ENCODE data around the gene SCTR.

Gene SCTR

DNA sequence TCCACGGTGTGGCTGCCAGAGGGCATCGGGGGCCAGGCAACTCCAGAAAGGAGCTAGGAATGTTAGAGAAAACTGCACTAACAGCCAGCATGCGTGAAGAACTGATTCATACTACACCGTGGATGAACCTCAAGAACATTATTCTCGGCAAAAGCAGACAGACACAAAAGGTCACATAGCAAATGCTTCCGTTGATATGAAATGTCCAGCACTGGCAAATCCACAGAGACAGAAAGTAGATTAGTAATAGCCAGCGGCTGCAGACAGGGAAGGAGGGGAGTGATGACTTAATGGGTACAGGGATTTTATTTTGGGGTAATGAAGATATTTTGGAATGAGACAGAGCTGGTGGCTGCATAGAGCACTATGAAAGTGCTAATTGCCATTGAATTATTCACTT, 37.4 kb downstream of the SCTR start:
- DNase-seq, result no peak

DNA sequence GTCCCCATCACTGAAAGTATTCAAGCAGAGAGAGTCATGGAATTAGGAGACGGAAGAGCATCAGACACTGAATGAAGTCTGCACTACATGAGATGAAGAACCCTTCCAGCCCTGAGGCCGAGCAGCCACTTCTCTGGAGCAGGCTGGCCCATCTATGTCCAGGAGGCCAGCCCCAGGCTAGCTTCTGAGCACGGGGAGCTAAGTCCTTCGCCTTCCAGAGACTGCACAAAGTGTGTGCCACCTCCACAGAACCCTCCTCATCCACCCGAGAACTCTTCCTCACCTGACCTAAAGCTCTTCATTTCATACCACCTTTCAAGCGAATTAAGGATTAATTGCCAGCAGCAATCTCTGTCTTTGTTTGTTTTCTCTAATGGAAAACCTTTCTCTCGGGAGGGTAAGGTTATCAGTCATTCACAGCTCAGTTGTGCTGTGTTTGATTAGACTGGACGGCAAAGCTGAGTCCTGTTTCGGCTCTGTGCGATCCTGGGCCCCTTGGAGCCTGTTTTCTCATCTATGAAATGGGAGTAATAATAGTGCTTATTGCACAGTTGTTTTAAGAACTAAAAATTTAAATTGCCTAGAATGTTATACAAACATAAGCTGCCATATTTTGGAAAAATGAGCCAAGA, 38.0 kb downstream of the SCTR start:
- DNase-seq, result no peak

DNA sequence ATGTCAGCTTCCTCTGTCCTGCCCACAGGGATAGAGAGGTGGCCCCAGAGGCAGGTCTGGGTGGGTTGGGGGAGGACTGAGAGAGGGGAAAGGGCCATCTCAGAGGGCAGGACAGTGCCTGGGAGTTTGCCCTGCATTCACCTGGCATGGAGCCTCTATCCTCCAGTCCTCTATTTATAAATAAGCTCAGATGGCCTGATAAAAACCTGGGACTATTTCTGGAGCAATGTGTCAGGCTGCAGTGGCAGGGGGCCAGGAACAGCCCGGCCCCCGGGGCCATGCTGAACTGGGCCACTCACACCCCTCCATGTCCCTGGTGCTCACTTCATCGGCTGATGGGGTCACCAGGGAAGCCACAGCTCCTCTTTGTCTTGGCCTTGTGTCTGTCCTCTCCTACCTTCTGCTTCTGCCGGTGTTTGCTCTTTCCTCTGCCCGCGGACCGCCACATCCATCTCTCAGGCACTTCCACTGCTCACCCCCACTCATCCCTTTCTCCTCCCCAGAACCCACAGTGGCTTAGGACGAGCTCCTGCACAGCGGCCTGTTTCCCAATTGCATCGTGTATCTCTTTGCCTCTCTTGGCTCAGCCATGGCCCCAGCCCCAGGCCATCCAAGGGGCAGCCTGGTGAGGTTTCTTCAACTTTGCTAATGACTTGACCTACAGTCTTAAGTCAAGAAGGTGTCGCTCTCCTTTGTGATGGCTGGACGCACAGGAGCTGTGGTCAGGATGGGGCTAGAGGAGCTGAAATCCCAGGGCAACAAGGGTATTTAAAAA, 38.8 kb downstream of the SCTR start:
- DNase-seq, result no peak

DNA sequence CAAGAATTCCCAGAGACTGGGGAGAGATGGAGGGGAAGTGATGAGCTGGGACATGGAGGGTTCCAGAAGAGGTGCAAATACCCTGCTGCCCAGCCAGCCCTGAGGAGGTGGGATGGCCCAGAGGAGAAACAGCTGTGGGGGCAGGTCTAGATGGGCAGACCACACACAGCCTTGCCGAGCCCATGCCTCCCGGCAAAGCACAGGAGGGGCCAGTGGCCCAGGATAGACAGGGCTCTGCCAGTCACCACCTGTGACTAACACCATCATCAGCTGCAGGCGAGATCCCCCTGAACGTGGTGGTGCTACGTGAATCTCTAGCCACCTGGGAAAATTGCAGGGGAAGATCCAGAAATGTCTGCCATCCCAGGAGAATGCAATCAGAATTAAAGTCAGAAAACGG, 39.4 kb downstream of the SCTR start:
- no peak for DNase-seq

DNA sequence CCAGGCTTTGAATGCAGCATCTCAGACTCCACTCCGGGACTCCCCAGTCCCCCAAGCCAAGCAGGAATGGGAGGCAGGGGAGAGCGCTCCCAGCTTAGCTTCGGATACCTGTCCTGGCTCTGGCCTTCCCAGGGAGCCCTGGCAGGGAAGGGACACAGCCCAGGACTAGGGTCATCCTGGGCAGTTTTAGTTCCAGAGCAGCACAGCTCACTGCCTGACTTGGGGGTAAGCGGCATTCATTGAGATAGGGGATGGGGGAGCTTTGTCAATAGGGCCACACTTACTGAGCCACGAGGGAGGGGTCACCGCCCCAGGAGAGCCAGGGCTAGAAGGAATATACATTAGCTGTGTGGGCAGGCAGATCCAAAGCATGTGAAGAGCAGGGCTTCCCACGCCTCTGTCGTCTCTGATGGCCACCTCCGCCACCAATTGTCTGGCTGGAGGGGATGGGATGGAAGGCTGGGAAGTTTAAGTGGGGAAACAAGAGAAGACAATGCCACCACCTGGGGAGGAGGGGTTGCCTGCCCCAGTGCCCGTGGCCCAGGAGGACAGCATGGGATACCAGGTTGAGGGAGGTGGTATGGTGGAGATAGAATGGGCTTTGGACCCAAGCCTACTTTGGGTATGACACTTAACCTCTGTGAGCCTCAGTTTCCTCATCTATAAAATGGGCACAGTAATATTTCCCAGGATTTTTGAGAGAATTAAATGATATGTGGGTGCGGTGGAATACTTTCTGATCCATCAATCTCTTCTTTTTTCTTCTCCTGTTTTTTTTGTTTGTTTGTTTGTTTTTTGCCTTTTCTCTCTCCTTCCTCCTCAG, 40.2 kb downstream of the SCTR start:
- no peak for DNase-seq

DNA sequence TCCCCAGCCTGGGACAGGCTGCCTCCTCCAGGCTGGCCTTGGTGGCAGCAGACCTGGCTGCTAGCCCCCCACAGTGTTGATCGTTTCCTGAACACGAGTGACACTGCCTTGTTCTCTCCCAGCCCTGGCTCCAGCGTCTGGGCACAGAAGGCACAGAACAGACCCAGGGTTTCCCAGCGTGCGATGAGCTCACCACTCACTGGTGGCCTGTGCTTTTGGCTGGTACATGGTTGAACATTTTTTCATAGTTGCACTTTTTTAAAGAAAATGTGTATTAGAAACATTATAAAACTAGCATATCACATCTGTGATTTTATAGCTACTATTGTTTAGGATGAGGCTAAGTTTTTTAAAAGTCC, 40.9 kb downstream of the SCTR start:
- no peak for DNase-seq

DNA sequence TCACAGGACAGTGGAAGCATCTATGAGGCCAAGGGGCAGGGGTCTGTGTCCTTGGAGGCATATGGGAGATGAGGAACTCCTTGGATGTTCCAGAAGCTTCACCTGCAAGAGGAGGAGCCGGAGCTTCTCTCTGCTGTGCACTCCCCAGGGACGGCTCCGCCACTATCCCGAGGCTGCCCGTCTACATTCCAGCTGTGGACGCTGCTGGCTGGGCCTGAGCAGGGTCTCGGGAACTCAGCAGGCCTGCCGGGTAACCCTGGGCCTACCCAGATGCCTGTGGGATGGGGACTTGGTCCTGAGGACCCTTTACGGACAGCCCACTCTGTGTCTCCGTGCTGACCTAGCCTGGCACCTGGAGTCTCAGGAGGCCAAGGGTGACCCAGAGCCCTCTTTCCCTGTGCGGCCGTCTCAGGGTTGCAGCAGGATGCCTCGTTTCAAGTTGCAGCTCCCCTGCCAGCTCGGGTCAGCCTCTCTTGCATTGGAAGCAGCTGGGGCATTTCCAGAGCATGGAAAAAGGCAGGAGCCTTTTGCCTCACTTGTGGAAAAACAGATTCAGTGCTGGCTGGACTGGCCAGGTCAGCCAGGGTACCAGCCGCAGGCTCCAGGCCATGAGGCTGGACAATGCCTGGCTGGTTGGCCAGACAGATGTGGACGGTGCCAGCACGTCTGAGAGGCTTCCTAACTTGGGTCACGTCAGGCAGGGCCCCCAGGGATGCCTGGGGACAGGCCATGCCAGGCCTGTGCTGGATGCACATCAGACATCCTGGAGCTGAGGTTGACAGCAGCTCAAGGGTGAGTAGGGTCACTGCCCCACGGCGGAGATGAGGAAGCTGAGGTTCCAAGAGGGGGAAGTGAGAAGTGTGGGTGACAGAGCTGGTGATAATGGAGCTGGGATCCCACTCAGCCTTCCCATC, 41.5 kb downstream of the SCTR start:
- DNase-seq, result peak; percentile 63

DNA sequence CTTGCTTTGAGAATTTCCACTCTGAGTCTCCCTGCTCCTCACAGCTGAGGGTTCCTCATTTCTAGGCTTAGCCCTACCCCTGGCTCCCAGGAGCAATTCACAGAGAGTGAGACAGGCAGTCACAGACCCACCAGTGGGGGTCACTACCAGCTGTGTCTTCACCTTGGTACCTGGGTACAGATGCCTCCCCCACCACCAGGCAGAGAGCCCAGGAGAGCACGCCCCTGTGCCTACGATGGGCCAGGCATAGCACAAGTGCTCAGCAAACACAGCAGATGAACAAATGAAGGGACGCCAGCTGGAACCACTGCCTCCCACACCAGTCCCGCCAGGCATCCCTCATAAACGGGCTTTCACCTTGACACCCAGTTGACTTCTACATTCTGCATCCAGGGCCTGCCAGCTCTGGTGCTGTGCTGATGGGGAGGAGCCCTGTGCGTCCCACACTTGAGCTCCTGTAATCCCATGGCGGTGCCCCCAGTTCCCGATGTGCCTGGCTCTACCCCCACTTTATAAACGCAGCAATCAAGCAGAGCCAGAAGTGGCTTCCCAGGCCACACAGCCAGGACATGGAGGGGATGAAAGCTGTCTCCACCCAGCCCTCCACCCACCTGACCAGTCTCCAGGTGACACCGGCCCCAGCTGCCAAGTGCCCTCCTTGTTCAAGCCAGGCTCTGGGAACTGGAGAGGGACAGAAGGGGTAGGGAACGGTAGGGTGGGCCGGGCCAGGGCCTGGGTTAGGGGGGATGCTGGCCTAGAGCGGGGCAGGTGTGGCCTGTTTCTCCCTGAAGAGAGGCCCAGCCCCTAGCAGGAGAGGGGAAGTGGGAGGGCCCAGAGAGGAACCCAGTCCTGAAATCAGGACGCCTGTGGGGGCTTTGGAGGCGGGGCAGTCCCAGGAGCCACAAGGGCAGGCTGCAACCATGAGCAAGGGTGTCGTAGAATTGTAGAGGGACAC, 42.5 kb downstream of the SCTR start:
- DNase-seq, result no peak

DNA sequence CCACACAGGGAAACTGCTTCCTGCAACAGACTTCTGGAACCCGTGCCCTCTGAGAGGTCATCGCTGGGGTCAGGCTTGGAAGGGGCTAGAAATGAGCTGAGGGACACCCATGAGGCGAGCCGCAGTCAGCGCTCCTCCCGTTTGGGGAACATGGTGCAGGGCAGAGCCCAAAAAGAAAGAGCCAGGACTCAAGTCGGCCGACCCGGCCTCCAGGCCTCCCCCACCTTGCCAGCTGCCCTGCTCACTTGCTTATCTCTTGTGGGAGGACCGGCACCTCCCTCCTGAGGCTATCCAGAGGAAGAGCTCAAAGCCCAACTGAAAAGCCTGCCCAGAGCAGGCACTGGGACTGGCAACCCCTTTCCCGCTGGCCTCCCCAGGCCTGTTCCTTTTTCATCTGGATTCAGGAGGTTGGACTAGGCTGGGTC, 43.6 kb downstream of the SCTR start:
- no peak for DNase-seq

DNA sequence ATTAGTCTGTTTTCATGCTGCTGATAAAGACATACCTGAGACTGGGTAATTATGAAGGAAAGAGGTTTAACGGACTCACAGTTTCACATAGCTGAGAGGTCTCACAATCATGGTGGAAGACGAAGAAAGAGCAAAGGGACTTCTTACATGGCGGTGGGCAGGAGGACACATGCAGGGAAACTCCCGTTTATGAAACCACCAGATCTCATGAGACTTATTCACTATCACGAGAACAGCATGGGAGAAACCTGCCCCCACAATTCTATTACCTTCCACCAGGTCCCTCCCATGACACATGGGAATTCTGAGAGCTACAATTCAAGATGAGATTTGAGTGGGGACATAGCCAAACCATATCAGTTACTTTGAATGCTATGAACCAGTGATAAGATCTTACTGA, 44.1 kb downstream of the SCTR start:
- no peak for DNase-seq

DNA sequence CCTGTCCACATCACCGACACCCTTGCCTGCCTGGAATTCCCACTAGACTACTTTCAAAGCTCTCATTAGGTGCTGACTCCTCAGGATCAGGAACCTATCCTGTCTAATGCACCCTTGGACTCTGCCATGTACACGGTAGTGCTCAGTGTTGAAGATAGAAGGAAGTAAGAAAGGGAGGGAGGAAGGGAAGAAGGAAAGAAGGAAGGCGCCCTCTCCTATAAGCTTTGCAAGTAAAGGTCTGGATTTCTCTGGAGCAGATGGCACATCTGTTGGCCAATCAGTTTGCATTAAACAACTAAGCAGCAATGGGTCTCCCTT, 45.3 kb downstream of the SCTR start:
- no peak for DNase-seq

DNA sequence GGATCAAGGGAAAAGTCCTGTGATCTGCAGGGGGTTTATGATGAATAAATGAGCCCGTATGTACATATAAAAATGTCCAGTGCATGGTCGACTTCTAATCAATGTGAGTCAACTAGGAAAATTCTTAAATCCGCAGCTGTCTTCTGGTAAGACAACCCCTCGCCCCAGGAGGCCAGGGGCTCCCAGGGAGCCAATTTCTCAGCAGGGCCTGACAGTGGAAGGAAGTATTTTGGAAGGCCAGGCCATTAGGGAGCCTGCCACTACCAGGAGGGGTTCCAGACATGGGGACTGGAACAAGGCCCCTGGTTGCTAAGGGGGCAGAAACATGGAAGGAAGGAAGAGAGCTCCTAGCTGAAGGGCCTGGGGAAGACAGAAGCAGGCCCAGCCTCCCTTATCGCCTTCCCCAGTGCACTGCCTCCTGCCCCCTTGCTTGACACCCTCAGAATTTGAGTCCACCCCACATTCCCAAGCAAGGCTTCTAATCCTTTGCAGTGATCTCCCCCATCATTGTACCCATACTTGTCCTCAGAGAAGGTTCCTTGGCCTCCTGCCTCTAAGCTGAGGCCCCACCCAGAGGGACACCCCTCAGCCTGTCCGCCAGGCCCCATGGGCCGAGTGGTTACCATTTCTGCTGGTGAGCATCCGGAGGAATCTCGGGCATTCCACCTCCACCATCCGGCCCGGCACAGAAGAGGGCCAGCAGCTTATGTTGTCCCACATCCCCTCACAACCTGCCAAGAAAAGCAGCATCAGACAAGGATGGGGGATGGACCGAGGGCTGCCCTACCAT, 45.9 kb downstream of the SCTR start:
- no peak for DNase-seq

DNA sequence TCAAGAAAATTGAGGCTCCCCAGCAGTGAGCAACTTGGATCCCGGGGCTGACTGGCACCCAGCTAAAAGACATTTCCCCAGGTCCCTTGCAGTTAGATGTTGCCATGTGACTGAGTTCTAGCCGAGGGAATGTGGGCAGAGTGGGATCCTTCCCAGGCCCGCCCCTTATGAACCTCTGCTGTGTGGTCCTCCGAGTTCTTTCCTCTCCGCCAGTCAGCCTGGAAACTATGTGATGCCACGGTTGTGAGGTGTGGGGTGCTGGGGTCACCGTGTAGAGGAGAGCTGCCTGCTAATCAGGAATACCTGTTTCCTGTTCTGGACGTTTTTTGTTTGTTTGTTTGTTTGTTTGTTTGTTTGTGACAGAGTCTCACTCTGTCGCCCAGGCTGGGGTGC, 47.2 kb downstream of the SCTR start:
- DNase-seq, result no peak

DNA sequence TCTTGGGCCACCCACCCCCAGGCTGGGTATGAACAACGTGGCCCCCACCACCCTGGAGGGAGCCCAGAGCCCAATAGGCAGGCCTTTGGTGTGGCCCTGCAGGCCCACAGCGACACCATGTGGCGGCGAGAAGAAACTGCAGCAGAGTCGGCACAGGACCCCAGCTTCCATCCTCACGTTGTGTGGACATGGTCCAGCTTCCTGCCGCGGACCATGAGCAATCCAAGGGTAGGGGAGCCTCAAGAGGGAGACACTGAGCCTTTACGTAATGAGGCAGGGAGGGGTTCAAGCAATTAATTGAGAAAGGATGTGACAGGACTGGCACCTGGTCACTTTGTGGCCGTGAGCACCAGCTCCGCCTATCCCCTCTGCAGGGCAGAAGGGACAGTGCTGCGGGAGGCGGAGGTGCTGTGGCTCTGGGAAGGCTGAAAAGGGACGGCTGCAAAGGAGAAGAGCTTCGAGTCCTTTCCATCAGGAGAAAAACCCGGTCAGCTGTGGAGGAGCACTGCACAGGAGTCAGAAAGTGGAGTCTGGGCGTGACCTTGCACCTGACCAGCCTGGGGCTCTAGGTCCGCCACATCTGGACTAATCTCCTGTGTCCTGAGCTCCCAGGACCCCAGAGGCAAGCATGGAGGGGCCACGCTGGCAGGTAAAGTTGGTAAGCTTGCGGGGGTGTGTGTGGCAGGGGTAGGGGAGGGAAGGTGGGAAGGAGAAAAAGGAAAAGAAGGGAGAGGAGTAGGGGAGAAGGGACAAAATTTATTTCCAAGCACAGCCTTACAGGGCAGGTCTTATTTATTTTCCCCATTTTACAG, 47.8 kb downstream of the SCTR start:
- peak; percentile 69 for DNase-seq

DNA sequence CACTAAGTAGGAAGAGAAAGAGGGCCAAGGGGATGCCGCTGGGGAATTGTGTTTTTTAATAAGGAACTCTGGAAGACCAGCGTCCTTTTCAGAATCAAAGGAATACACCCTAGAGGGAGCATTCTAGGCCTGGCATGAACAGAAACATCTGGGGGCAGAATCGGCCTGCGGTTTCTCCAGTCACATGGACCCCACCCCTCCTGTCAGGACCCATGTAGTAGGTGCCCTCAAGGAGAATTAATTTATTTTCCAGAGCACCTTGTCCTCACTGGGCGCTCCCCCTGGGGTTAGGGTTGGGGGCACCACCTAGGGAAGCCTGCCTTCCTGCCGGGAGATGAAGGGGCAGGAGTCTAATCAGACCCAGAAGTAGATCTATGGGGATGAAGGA, 48.4 kb downstream of the SCTR start:
- no peak for DNase-seq

DNA sequence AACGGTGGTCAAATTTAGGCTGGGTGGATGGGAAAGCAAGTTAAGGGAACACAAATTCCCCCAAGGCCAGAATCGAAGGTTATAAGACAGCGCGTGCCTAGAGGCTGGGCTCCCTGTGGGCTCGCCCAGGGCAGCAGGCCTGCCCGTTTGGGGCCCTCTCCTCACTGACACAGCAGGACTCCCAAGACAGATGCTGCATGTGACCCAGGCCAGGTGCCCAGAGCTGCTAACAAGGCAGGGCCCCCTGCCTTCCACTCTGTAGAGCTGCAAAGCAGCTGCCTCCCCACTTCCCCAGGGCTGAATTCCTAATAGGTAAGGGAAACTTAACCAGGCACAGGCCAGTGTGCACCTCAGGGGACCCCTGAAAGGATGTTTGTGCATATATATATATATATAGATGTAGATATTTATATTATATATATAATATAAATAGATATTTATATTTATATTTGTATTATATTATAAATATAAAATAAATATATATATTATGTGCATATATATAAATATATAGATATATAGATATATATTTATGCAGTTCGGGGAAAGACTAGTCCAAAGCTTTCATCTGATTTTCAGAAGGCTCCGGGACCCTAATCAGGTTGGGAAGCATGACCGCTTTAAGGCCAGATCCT, 48.9 kb downstream of the SCTR start:
- no peak for DNase-seq

DNA sequence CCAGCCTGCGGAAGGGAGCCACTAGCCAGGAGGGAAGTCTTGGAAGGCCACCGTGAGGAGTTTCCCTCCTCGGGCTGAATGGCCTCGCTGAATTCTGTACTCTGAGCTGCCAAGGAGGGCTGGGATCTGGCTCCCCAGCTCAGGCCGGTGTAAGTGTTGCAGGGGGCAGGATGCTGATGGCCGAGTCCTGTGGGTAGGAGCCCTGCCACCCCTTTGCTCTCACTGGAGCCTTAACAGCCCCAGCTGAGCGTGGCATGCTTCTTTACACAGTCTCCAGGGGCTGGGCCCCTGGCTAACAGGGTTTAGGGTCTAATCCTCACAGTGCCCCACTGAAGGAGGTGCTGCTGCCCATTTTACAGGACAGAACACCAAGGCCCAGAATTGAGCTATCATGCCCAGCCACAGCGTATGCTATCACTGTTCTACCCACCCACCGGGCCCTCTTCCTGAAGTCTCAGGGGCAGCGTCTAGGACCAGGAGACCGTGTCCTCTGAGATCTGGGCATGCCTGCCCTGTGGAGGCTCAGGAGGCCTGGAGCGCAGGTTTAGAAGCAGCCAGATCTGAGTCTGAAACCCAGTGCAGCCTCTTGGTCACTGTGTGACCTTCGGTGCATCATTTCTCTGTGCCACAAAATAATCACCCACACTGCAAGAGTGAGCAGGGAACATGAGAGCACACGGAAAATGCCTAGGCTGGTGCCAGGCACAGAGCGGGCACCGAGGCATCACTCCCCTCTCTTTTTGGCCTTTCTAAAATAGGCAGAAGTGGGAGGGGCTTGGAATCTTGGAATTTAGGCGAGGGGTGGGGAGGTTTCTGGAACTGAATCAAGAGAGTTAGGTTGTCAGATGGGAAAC, 49.7 kb downstream of the SCTR start:
- no peak for DNase-seq

DNA sequence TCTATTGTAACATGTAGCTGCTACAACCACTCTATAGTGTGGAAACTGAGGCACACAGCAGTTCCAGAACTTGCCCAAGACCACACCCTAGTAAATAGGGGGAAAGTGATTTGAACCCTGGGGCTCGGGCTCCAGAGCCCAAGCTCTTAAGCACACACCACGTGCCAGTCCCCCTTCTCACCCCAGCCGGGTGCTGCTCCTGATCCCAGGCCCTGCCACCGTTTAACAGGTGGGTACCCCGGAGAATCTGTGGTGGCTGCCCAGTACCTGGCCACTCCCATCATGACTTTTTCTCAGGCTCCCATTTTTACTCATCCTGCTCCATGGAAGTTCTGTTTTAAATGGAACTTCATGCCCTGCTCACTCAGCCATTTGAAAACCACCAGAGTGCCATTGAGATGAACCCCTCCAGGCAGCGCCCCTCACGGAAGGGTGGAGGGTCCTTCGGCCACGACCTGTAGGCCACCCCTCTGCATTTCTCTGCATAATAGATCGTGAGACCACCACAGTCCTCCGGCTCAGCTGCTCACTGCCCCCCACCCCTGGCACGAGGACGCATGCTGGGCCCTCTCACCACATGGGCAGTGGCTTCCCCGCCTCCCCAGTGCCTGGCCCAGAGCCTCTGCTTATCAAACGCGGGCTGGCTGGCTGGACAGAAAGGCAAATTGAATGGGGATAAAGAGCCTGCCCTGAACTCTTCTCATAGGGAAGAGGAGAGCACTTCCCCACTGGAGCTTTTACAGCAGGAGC, 50.5 kb downstream of the SCTR start:
- DNase-seq, result no peak
